ENCODE measurements around the gene ARSA. TPM values are rescaled to one million over a fixed set of nuclear protein-coding genes. Genes with fewer than 3 reads are reported as not detected.

Gene ARSA
- polyA plus RNA-seq, 2 of the 4 experiments (the other 2 are of a cell fraction): 7.7 to 19.5 TPM

DNA sequence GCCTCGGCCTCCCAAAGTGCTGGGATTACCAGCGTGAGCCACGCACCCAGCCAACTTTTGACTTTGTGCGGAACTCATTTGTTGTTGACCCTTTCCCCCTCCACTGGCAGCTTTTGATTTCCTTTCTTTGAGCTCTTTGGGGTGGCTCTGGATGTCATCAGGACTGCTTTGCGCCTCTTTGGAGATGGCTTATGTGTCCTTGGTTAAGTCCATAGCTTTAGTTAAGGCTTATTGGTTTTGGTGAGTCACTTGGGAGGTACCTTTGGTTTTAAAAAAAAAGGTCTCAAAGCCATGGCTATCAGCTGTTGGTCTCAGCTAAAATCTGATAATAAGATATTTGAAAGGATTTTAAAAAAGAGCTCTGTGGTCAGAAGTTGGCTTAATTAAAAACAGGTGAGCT is 5.1 kb upstream of the ARSA start (continued):
- TF ChIP-seq, protein P1, sequence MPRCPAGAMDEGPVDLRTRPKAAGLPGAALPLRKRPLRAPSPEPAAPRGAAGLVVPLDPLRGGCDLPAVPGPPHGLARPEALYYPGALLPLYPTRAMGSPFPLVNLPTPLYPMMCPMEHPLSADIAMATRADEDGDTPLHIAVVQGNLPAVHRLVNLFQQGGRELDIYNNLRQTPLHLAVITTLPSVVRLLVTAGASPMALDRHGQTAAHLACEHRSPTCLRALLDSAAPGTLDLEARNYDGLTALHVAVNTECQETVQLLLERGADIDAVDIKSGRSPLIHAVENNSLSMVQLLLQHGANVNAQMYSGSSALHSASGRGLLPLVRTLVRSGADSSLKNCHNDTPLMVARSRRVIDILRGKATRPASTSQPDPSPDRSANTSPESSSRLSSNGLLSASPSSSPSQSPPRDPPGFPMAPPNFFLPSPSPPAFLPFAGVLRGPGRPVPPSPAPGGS (IDR thresholded peaks at IDR 0.05): no peak

DNA sequence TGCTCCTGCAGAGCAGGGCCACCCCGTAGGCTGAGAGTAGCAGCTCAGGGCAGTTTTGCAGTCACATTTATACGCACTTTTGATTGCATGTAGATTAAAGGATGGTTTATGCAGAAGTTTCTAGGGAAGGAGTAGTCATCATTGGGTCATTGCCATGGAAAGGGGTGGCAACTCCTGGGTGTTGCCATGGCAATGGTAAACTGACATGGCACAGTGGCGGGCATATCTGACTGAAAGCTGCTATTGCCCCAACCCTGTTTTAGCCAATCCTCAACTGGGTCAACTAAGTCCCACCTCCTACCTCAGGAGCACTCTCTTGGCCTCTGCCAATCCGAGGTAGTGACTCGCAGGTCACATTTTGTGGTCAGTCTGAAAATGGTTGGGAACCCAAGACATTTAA is 2.4 kb upstream of the ARSA start:
- CTCF ChIA-PET: interaction anchor here (0.7 to 1.3 kb wide), 2 partner anchors 10 to 105 kb away, joined by 3 read pairs; partner anchors contain the start of gene SCO2

GRCh38 chr22:50628543-50629134 is 687 bp upstream of the ARSA start:
- ATAC-seq: no peak; a peak in 1 of 6 replicates
- H3K27ac ChIP-seq: peak overlapping the region; percentile 64 to 97

More for the DNA sequence above, 2.4 kb upstream of the ARSA start:
- Histone ChIP-seq H3K4me3 (no peak overlapping the region), H3K4me1 (peaks cover 10% of the 10 kb centered on the region; the same call in 2 of the 3 replicates), H3K4me2 (no peak overlapping the region), H3K27ac (no peak overlapping the region), H3K9me3 (no peaks in the 10 kb centered on the region)
- no peak for ATAC-seq
- POLR2A ChIA-PET: no interaction called here
- no peak for DNase-seq (ENCODE audit: low read depth in 1 of 2, low spot score in 1 of 2)
- WGBS (ENCODE audit: missing lambda C conversion rate): 75% methylated on average over 5 of the region's 5 CpGs
- no peak for FAIRE-seq
- TF ChIP-seq RAD21 (conservative IDR thresholded peaks at IDR 0.05 in 1 of 2, IDR thresholded peaks at IDR 0.05 in 1 of 2) (no peak), BHLHE40 (IDR thresholded peaks at IDR 0.05; ENCODE audit: low read depth, low read length) (no peak), CBX2 (IDR thresholded peaks at IDR 0.05; ENCODE audit: borderline replicate concordance, low read depth) (no peak), SMC3 (IDR thresholded peaks at IDR 0.05) (no peak), NPAS2 (CRISPR knock-in tag; IDR thresholded peaks at IDR 0.05; ENCODE audit: borderline replicate concordance) (no peak), POLR2AphosphoS2 (conservative IDR thresholded peaks at IDR 0.05; ENCODE audit: low read length) (no peak), ESRRA (IDR thresholded peaks at IDR 0.05; ENCODE audit: borderline replicate concordance, low read length) (no peak)

More at GRCh38 chr22:50628543-50629134, 687 bp upstream of the ARSA start:
- ChIA-PET CTCF (interaction anchor here (1.0 to 1.8 kb wide), 6 partner anchors 10 to 65 kb away, joined by 3 to 11 read pairs (median 4); no protein-coding TSS in a partner anchor), POLR2A (interaction anchor here (0.6 kb wide), 1 partner anchor 239 kb away, joined by 3 read pairs; no protein-coding TSS in a partner anchor)
- H3K4me1 ChIP-seq: peaks cover 10% of the 10 kb centered on the region; the same call in 2 of the 3 replicates
- no peak for DNase-seq (ENCODE audit: low read depth in 1 of 2, low spot score in 1 of 2)
- H3K9me3 ChIP-seq: no peaks in the 10 kb centered on the region
- H3K4me2 ChIP-seq: peak overlapping the region; percentile 83
- WGBS (ENCODE audit: missing lambda C conversion rate): 71% methylated on average over 16 of the region's 16 CpGs
- TF ChIP-seq MAX (IDR thresholded peaks at IDR 0.05): no peak
- no peak for TF ChIP-seq ELK1 (IDR thresholded peaks at IDR 0.05; ENCODE audit: low read depth, low read length)
- no peak for TF ChIP-seq POLR2A (IDR thresholded peaks at IDR 0.05; ENCODE audit: low read length)
- no peak for TF ChIP-seq FOXS1 (CRISPR knock-in tag; IDR thresholded peaks at IDR 0.05)
- no peak for TF ChIP-seq JUNB (IDR thresholded peaks at IDR 0.05)
- no peak for TF ChIP-seq KDM5A (IDR thresholded peaks at IDR 0.05)
- TF ChIP-seq E2F6 (IDR thresholded peaks at IDR 0.05; ENCODE audit: borderline replicate concordance, low read depth): no peak
- TF ChIP-seq HEYL (CRISPR knock-in tag; IDR thresholded peaks at IDR 0.05): no peak
- no peak for TF ChIP-seq ZSCAN20 (CRISPR knock-in tag; IDR thresholded peaks at IDR 0.05)
- FAIRE-seq: no peak
- peak overlapping the region; percentile 62 for H3K4me3 ChIP-seq
